Astrocyte (in vitro differentiated cells and primary cell): ENCODE data around the gene HS3ST3A1.

Experiments used
- EZH2 ChIP-seq: IDR thresholded peaks from 2 replicates; pipeline ENCODE4 v1.6.1; 2012; ENCODE audit warnings: mild to moderate bottlenecking, low read length, inconsistent platforms; ENCODE audit not compliant: insufficient read depth
- TF ChIP-seq, protein P1 (sequence below): IDR thresholded peaks from 2 replicates; pipeline ENCODE4 v1.5.1; 2011; ENCODE audit warnings: low read depth, mild to moderate bottlenecking, inconsistent platforms, low read length, moderate library complexity; ENCODE audit not compliant: insufficient read depth

GRCh38 chr17:13580790-13581189, 20.9 kb downstream of the HS3ST3A1 start:
- TF ChIP-seq, protein P1, sequence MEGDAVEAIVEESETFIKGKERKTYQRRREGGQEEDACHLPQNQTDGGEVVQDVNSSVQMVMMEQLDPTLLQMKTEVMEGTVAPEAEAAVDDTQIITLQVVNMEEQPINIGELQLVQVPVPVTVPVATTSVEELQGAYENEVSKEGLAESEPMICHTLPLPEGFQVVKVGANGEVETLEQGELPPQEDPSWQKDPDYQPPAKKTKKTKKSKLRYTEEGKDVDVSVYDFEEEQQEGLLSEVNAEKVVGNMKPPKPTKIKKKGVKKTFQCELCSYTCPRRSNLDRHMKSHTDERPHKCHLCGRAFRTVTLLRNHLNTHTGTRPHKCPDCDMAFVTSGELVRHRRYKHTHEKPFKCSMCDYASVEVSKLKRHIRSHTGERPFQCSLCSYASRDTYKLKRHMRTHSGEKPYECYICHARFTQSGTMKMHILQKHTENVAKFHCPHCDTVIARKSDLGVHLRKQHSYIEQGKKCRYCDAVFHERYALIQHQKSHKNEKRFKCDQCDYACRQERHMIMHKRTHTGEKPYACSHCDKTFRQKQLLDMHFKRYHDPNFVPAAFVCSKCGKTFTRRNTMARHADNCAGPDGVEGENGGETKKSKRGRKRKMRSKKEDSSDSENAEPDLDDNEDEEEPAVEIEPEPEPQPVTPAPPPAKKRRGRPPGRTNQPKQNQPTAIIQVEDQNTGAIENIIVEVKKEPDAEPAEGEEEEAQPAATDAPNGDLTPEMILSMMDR, result no peak
- no peak for TF ChIP-seq EZH2
